Activated CD8-positive, alpha-beta T cell treated with anti-CD3 and anti-CD28 coated beads for 36 hours (primary cell): ENCODE data around the gene SLIT3. TPM values are rescaled to one million over a fixed set of nuclear protein-coding genes. Genes with fewer than 3 reads are reported as not detected.

ENCODE experiments used
- ATAC-seq: fragments of 200-7000 bp; cut with Tn5 transposase; one replicate; pipeline ENCODE4 v1.10.0; 2021; ENCODE audit warnings: mild to moderate bottlenecking, moderate library complexity
- CTCF ChIA-PET: fragments of 350-600 bp; sonication (Branson Sonifier 250); formaldehyde crosslinking; loops from one replicate; lab custom pipeline; 2021; ENCODE audit warnings: antibody characterized with exemption; lab: Charles Lee
- POLR2A ChIA-PET: fragments of 350-600 bp; sonication (Branson Sonifier 250); formaldehyde crosslinking; loops from one replicate; lab custom pipeline; 2021; ENCODE audit warnings: antibody characterized with exemption; lab: Charles Lee
- DNase-seq: peaks from one replicate; pipeline ENCODE4 v3.0.0-alpha.2; 2020
- H3K27ac Mint-ChIP-seq: one replicate; pipeline ENCODE4 v1.8.0; 2021; ENCODE audit warnings: mild to moderate bottlenecking, mixed read lengths
- H3K27me3 Mint-ChIP-seq: one replicate; pipeline ENCODE4 v1.8.0; 2021; ENCODE audit warnings: mixed read lengths
- H3K36me3 Mint-ChIP-seq: one replicate; pipeline ENCODE4 v1.8.0; 2021; ENCODE audit warnings: low read depth, mixed read lengths
- H3K4me1 Mint-ChIP-seq: one replicate; pipeline ENCODE4 v1.8.0; 2021; ENCODE audit warnings: low read depth, mixed read lengths
- H3K4me3 Mint-ChIP-seq: one replicate; pipeline ENCODE4 v1.8.0; 2021; ENCODE audit warnings: mild to moderate bottlenecking, moderate library complexity, mixed read lengths
- H3K9me3 Mint-ChIP-seq: one replicate; pipeline ENCODE4 v1.8.0; 2021; ENCODE audit warnings: mixed read lengths
- CTCF ChIP-seq: fragments of 200-600 bp; IDR thresholded peaks from one replicate; pipeline ENCODE4 v1.8.0; 2022; ENCODE audit warnings: antibody characterized with exemption, mild to moderate bottlenecking
- intact Hi-C: fragments of 100-400 bp; cut with micrococcal nuclease; formaldehyde crosslinking; loops from one replicate; pipeline ENCODE4 v1.10.0; 2022
- total RNA-seq, 2 experiments: library from RNA; stranded (reverse); gene quantifications; one replicate each; pipeline ENCODE4 v1.2.3, GENCODE V29; 2021

Gene SLIT3
- total RNA-seq, 2 experiments from 2014 or later, result 0.69 to 0.74 TPM

- DNase-seq (no peak), ATAC-seq (no peak)
- intact Hi-C loops, result no loop called here
- Mint-ChIP-seq H3K36me3 (no peaks in the 10 kb centered on the region), H3K4me3 (no peak overlapping the region), H3K27me3 (peaks cover 17% of the 10 kb centered on the region), H3K27ac (no peak overlapping the region), H3K9me3 (no peaks in the 10 kb centered on the region), H3K4me1 (no peaks in the 10 kb centered on the region)
- POLR2A ChIA-PET, result no interaction called here
- no peak for TF ChIP-seq CTCF
- CTCF ChIA-PET, result no interaction called here
Measured at GRCh38 chr5:169062690-169063089, 238.2 kb downstream of the SLIT3 start.

- Mint-ChIP-seq H3K36me3 (no peaks in the 10 kb centered on the region), H3K4me1 (no peaks in the 10 kb centered on the region), H3K27ac (no peak overlapping the region), H3K4me3 (no peak overlapping the region), H3K9me3 (no peaks in the 10 kb centered on the region), H3K27me3 (peaks cover 4% of the 10 kb centered on the region)
- intact Hi-C loops, result no loop called here
- ChIA-PET CTCF (no interaction called here), POLR2A (no interaction called here)
- DNase-seq (no peak), ATAC-seq (no peak)
- no peak for TF ChIP-seq CTCF
Measured at GRCh38 chr5:169054506-169054905, 246.4 kb downstream of the SLIT3 start.

GRCh38 chr5:169052207-169052606 lies 248.7 kb downstream of the SLIT3 start:
- ChIA-PET POLR2A (no interaction called here), CTCF (no interaction called here)
- H3K4me1 Mint-ChIP-seq, result no peaks in the 10 kb centered on the region
- DNase-seq, result no peak
- peaks cover 4% of the 10 kb centered on the region for H3K27me3 Mint-ChIP-seq
- TF ChIP-seq CTCF, result no peak
- H3K36me3 Mint-ChIP-seq, result no peaks in the 10 kb centered on the region
- H3K4me3 Mint-ChIP-seq, result no peak overlapping the region
- intact Hi-C loops, result no loop called here
- no peaks in the 10 kb centered on the region for H3K9me3 Mint-ChIP-seq
- no peak overlapping the region for H3K27ac Mint-ChIP-seq
- ATAC-seq, result no peak

- ATAC-seq, result no peak
- Mint-ChIP-seq H3K36me3 (no peaks in the 10 kb centered on the region), H3K27me3 (peaks cover 4% of the 10 kb centered on the region), H3K27ac (no peak overlapping the region), H3K4me1 (no peaks in the 10 kb centered on the region), H3K4me3 (no peak overlapping the region), H3K9me3 (no peaks in the 10 kb centered on the region)
- CTCF ChIA-PET, result no interaction called here
- no peak for TF ChIP-seq CTCF
- intact Hi-C loops, result no loop called here
- DNase-seq, result no peak
- POLR2A ChIA-PET, result no interaction called here
Measured at GRCh38 chr5:169051351-169051750, 249.6 kb downstream of the SLIT3 start.

GRCh38 chr5:169050636-169051035 lies 250.3 kb downstream of the SLIT3 start:
- CTCF ChIA-PET, result no interaction called here
- intact Hi-C loops, result no loop called here
- Mint-ChIP-seq H3K4me3 (no peak overlapping the region), H3K36me3 (no peaks in the 10 kb centered on the region), H3K9me3 (no peaks in the 10 kb centered on the region), H3K4me1 (no peaks in the 10 kb centered on the region), H3K27ac (no peak overlapping the region), H3K27me3 (peaks cover 4% of the 10 kb centered on the region)
- no peak for DNase-seq
- POLR2A ChIA-PET, result interaction anchor here (0.7 kb wide), 1 partner anchor 112 kb away, joined by 3 read pairs; no protein-coding TSS in a partner anchor
- ATAC-seq, result no peak
- TF ChIP-seq CTCF, result no peak
